Adrenal gland (tissue), 5 donors: Measurements from ENCODE around the gene AIM2.

ENCODE experiments used
- CTCF ChIP-seq, 6 experiments: fragments of 450-650 bp in 4 of 6; fragments of 200-600 bp in 2 of 6; sonication (generic) in 1 of 6; IDR thresholded peaks; 1 replicate in 5 of 6; 2 replicates in 1 of 6; pipeline versions ENCODE4 v1.5.1 to v1.8.0; 2016 to 2021; ENCODE audit warnings: antibody characterized with exemption in 6 of 6, mild to moderate bottlenecking in 2 of 6, moderate library complexity in 1 of 6
- POLR2A ChIP-seq, 2 donors: fragments of 450-650 bp; IDR thresholded peaks; one replicate each; pipeline ENCODE4 v1.6.1; 2017; ENCODE audit warnings: antibody characterized with exemption in 2 of 2, mild to moderate bottlenecking in 2 of 2, moderate library complexity in 1 of 2
- donor health status: DM: no; HTN: no; CAD: no.

- no peak for TF ChIP-seq POLR2A (IDR thresholded peaks at IDR 0.05)
- no peak for TF ChIP-seq CTCF (IDR thresholded peaks at IDR 0.05)
Measured at GRCh38 chr1:159067699-159068621, 8.6 kb downstream of the AIM2 start.
